HepG2 (cell line): ENCODE data around the gene MBTPS2. TPM values are rescaled to one million over a fixed set of nuclear protein-coding genes. Genes with fewer than 3 reads are reported as not detected.

Experiments used
- ATF5 ChIP-seq: sonication (generic); formaldehyde crosslinking; IDR thresholded peaks from 2 replicates; pipeline ENCODE4 v1.4.0; 2020; ENCODE audit warnings: mild to moderate bottlenecking, low read depth, missing genetic modification reagents
- BCL6 ChIP-seq: IDR thresholded peaks from 2 replicates; pipeline ENCODE4 v1.6.1; 2016; ENCODE audit warnings: missing genetic modification reagents, missing compliant biosample characterization
- DBP ChIP-seq: sonication (generic); formaldehyde crosslinking; IDR thresholded peaks from 2 replicates; pipeline ENCODE4 v1.4.0; 2020; ENCODE audit warnings: missing genetic modification reagents; ENCODE audit errors: not compliant biosample characterization
- FOXM1 ChIP-seq: sonication (generic); formaldehyde crosslinking; IDR thresholded peaks from 2 replicates; pipeline ENCODE4 v1.5.0; 2020; ENCODE audit warnings: missing genetic modification reagents
- GTF2F1 ChIP-seq: fragments of 150-350 bp; IDR thresholded peaks from 2 replicates; pipeline ENCODE4 v1.6.1; 2014; ENCODE audit warnings: low read length
- GZF1 ChIP-seq: sonication (generic); formaldehyde crosslinking; IDR thresholded peaks from 2 replicates; pipeline ENCODE4 v1.5.1; 2020; ENCODE audit warnings: mild to moderate bottlenecking, missing genetic modification reagents
- HDAC1 ChIP-seq: sonication (generic); formaldehyde crosslinking; IDR thresholded peaks from 2 replicates; pipeline ENCODE4 v1.5.1; 2020; ENCODE audit warnings: mild to moderate bottlenecking, missing genetic modification reagents
- IKZF1 ChIP-seq: fragments of 450-650 bp; IDR thresholded peaks from 2 replicates; pipeline ENCODE4 v1.7.1; 2016
- JDP2 ChIP-seq: sonication (generic); formaldehyde crosslinking; IDR thresholded peaks from 2 replicates; pipeline ENCODE4 v1.8.1; 2022; ENCODE audit warnings: missing genetic modification reagents, borderline replicate concordance
- NPAS2 ChIP-seq: sonication (generic); formaldehyde crosslinking; IDR thresholded peaks from 2 replicates; pipeline ENCODE4 v1.8.0; 2022; ENCODE audit warnings: mild to moderate bottlenecking, missing genetic modification reagents, borderline replicate concordance
- PBX3 ChIP-seq: sonication (generic); formaldehyde crosslinking; IDR thresholded peaks from 2 replicates; pipeline ENCODE4 v1.8.1; 2023; ENCODE audit warnings: missing genetic modification reagents, inconsistent platforms, borderline replicate concordance
- POLR2AphosphoS5 ChIP-seq: IDR thresholded peaks from 2 replicates; pipeline ENCODE4 v1.6.1; 2012; ENCODE audit warnings: low read depth, low read length
- PRDM4 ChIP-seq: sonication (generic); formaldehyde crosslinking; IDR thresholded peaks from 2 replicates; pipeline ENCODE4 v1.9.0; 2021; ENCODE audit warnings: missing genetic modification reagents, borderline replicate concordance
- SIX1 ChIP-seq: sonication (generic); formaldehyde crosslinking; IDR thresholded peaks from 2 replicates; pipeline ENCODE4 v1.4.0; 2020; ENCODE audit warnings: missing genetic modification reagents, borderline replicate concordance
- SMYD3 ChIP-seq: sonication (generic); formaldehyde crosslinking; IDR thresholded peaks from 2 replicates; pipeline ENCODE4 v1.8.1; 2023; ENCODE audit warnings: mild to moderate bottlenecking, missing genetic modification reagents
- SNRNP70 ChIP-seq: fragments of 200-400 bp; formaldehyde crosslinking; IDR thresholded peaks from 2 replicates; pipeline ENCODE4 v1.6.1; 2017; ENCODE audit warnings: mild to moderate bottlenecking, low read depth, low read length, moderate library complexity
- ZBTB42 ChIP-seq: sonication (generic); formaldehyde crosslinking; IDR thresholded peaks from 2 replicates; pipeline ENCODE4 v1.5.0; 2020; ENCODE audit warnings: mild to moderate bottlenecking, missing genetic modification reagents
- ZBTB8A ChIP-seq: sonication (generic); formaldehyde crosslinking; IDR thresholded peaks from 2 replicates; pipeline ENCODE4 v1.4.0; 2020; ENCODE audit warnings: mild to moderate bottlenecking, low read depth, missing genetic modification reagents, borderline replicate concordance
- ZNF567 ChIP-seq: sonication (generic); formaldehyde crosslinking; IDR thresholded peaks from 2 replicates; pipeline ENCODE4 v1.8.1; 2023; ENCODE audit warnings: mild to moderate bottlenecking, missing genetic modification reagents, borderline replicate concordance
- ZNF598 ChIP-seq: sonication (generic); formaldehyde crosslinking; IDR thresholded peaks from 2 replicates; pipeline ENCODE4 v1.5.1; 2020; ENCODE audit warnings: mild to moderate bottlenecking, missing genetic modification reagents, borderline replicate concordance
- ZSCAN5A ChIP-seq: sonication (generic); formaldehyde crosslinking; IDR thresholded peaks from 2 replicates; pipeline ENCODE4 v1.8.0; 2022; ENCODE audit warnings: mild to moderate bottlenecking, missing genetic modification reagents, borderline replicate concordance
- polyA plus RNA-seq, 8 experiments: library from polyadenylated mRNA; depleted of rRNA in 3 of 8; stranded (reverse) in 7 of 8; unstranded in 1 of 8; fragments of >200 nt; fragmentation: Illumina TruSeq in 4 of 8; extraction: Trizol in 4 of 8; gene quantifications; 2 replicates each; pipeline versions ENCODE4 v1.2.1 to v1.2.3, GENCODE V29; 2011 to 2016; ENCODE audit warnings: low read depth in 4 of 8, missing spikeins in 1 of 8, mixed read lengths in 1 of 8; ENCODE audit not compliant: insufficient read depth in 1 of 8
- total RNA-seq, 5 experiments: library from RNA; depleted of rRNA; stranded (reverse); fragments of >200 nt; fragmentation: Illumina TruSeq; extraction: Trizol; gene quantifications; 2 replicates each; pipeline ENCODE4 v1.2.3, GENCODE V29; 2016; ENCODE audit warnings: low read depth in 1 of 5

The MBTPS2 gene
- total and polyA plus RNA-seq, 2 of the 13 experiments (the other 11 are each of a cell fraction or from before 2014, with no cell fraction given) = 5.7 to 14.4 TPM

- TF ChIP-seq ZSCAN5A (CRISPR knock-in tag) (peak; percentile 68; the same call in 1 of the 2 replicates), JDP2 (CRISPR knock-in tag) (no peak), BCL6 (peak; percentile 18; the same call in 1 of the 2 replicates), ZNF598 (CRISPR knock-in tag) (0 out of 2 replicates have a peak, but pooled peaks have one; percentile 26), ATF5 (peak; percentile 42; the same call in 1 of the 2 replicates), FOXM1 (CRISPR knock-in tag) (no peak), HDAC1 (CRISPR knock-in tag) (peak; percentile 75), ZNF567 (CRISPR knock-in tag) (no peak), PRDM4 (CRISPR knock-in tag) (no peak), GZF1 (CRISPR knock-in tag) (no peak), SMYD3 (CRISPR knock-in tag) (peak; percentile 48; the same call in 1 of the 2 replicates), SIX1 (no peak), SNRNP70 (no peak), PBX3 (CRISPR knock-in tag) (no peak), GTF2F1 (0 out of 2 replicates have a peak, but pooled peaks have one; percentile 51), DBP (CRISPR knock-in tag) (no peak), ZBTB8A (CRISPR knock-in tag) (no peak; the same call in 1 of the 2 replicates), IKZF1 (no peak), POLR2AphosphoS5 (peak; percentile 56), NPAS2 (CRISPR knock-in tag) (no peak), ZBTB42 (CRISPR knock-in tag) (peak; percentile 66; the same call in 1 of the 2 replicates)
These were observed at the start of gene MBTPS2 (continued) for GRCh38 chrX:21839334-21840192.
